ENCODE measurements around the gene LEKR1.

The LEKR1 gene

DNA sequence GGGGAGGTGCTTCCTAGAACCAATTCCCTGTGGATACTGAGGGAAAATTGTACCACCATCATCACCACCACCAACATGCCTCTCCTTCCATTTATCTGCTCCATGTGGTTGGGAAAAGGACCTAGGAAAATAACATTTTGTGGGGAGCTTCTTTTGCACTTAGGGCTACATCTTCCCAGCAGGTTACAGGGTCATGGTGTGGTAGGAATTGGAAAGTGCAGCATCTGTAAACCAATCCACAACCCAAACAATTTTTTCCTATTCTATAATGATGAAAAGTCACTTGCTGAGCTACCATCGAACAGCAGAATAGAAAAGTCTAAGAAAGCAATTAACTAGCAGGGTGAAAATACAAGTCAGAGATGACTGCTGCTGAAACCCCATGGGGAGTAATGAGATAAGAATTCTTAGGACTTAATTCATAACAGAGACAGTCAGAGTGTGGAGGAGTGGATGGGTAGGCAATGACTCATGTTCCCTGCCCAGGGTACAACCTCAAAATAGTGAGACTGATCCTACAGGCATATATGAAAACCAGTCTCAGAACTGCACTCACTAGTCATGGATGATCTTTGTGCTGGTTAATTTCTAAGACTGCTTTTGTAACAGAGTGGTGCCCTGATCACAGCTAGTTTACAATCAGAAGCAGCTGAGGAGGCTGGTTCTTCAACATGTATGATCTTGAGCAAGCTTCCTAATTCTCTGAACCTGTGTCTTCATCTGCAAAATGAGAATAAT lies 38.1 kb upstream of the LEKR1 start:
- DNase-seq (ENCODE audit: extremely low read depth, low read depth) = peak; percentile 87
- TF ChIP-seq, protein P1, sequence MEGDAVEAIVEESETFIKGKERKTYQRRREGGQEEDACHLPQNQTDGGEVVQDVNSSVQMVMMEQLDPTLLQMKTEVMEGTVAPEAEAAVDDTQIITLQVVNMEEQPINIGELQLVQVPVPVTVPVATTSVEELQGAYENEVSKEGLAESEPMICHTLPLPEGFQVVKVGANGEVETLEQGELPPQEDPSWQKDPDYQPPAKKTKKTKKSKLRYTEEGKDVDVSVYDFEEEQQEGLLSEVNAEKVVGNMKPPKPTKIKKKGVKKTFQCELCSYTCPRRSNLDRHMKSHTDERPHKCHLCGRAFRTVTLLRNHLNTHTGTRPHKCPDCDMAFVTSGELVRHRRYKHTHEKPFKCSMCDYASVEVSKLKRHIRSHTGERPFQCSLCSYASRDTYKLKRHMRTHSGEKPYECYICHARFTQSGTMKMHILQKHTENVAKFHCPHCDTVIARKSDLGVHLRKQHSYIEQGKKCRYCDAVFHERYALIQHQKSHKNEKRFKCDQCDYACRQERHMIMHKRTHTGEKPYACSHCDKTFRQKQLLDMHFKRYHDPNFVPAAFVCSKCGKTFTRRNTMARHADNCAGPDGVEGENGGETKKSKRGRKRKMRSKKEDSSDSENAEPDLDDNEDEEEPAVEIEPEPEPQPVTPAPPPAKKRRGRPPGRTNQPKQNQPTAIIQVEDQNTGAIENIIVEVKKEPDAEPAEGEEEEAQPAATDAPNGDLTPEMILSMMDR (IDR thresholded peaks at IDR 0.05; ENCODE audit: low read depth, low read length, missing control alignments) = no peak

DNA sequence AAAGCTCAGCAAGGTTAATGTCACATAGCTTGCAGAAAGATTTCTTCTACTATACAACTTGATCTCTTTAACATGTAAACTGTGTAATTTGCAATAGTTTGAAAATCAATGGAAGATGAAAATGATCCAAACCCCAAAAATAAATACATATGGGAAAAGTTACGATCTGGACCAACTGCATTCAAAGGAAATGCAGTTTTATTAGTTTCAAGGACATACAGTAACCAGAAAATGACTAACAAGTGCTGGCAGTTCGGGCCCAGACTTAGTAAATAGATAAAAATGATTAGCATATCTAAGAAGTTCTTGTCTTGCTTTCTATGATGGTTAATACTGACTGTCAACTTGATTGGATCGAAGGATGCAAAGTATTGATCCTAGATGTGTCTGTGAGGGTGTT lies 37.3 kb upstream of the LEKR1 start:
- H3K4me3 ChIP-seq (replicated peaks; ENCODE audit: low read depth, low read length) = no peak overlapping the region
- TF ChIP-seq, protein P1 (IDR thresholded peaks at IDR 0.05; ENCODE audit: low read depth, low read length, missing control alignments) = no peak
- no peak for DNase-seq (ENCODE audit: extremely low read depth, low read depth)

More for the DNA sequence above, 38.1 kb upstream of the LEKR1 start:
- H3K4me3 ChIP-seq (replicated peaks; ENCODE audit: low read depth, low read length) = no peak overlapping the region

DNA sequence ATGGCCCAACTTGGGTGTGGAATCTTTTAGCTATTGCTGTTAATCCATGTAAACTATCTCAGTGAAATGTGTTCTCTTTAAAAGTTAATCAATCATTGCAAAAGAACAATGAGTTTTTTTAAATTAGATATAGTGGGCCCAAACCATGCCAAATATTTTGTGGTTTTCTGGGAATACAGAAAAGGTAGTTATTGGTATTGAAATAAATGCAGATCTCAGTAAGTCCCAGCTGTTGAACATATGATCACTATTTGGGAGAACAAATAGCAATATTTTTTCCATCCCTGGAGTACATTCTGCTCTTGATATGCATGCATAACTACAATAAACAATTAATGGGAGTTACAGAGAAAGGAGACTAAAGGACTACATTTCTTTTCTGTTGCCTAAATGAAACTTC lies 36.0 kb upstream of the LEKR1 start:
- TF ChIP-seq, protein P1 (IDR thresholded peaks at IDR 0.05; ENCODE audit: low read depth, low read length, missing control alignments) = no peak
- H3K4me3 ChIP-seq (replicated peaks; ENCODE audit: low read depth, low read length) = no peak overlapping the region
- no peak for DNase-seq (ENCODE audit: extremely low read depth, low read depth)

DNA sequence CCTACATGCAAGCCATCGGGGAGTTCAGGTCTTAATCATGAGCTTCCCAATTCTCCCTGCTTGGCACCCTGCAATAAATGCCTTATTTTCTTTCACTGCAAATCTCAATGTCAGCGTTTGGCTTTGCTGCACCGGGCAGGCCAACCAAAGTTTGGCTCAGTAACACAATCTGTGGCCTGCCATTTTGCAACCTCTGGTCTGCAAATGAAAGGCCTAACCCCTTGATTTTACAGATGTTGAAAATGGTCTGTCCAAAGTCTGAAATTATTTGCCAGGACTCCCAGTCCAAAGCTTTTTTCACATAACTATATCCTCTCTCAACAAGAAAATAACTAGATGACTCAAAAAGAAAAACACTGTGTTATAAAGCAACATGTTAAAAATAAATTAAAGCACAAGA lies 34.0 kb upstream of the LEKR1 start:
- TF ChIP-seq, protein P1 (IDR thresholded peaks at IDR 0.05; ENCODE audit: low read depth, low read length, missing control alignments) = no peak
- H3K4me3 ChIP-seq (replicated peaks; ENCODE audit: low read depth, low read length) = no peak overlapping the region
- DNase-seq (ENCODE audit: extremely low read depth, low read depth) = no peak

DNA sequence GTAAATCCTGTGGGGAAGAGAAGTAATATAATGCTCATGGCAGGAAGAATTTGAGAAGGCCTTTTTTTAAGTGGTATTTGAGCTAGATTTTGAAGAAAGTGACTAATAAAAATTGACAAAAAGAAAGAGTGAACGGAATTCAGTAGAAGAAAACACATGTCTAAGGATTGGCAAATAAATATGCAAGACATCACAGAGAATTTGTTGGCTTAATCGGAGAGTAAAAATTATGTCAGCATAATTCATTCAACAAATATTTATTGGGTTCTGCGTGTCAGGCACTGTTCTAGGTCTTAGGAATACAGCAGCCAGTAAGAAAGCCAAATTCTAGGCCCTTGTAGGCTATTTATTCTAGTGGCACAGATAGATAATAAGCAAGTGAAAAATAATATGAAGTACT lies 33.6 kb upstream of the LEKR1 start:
- H3K4me3 ChIP-seq (replicated peaks; ENCODE audit: low read depth, low read length) = no peak overlapping the region
- DNase-seq (ENCODE audit: extremely low read depth, low read depth) = no peak
- TF ChIP-seq, protein P1 (IDR thresholded peaks at IDR 0.05; ENCODE audit: low read depth, low read length, missing control alignments) = no peak

DNA sequence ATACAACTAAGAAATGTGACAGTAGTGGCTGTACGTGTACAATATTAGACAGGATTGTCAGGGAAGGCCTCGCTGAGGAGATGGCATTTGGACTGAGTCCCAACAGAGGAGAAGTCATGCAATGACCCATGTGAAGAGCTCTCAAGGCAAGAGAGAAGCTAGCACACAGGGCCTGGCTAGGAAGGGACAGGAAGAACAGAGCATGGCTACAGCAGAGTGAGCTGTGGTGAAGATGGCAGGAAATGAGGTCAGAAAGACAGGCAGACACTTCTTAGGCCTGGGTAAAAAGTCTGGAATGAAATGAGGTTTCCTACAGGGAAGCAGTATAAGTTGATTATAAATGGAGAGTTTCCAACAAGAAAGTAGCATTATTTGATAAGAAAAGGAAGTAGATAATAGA lies 33.2 kb upstream of the LEKR1 start:
- no peak for DNase-seq (ENCODE audit: extremely low read depth, low read depth)

More for the DNA sequence above, 33.2 kb upstream of the LEKR1 start:
- TF ChIP-seq, protein P1 (IDR thresholded peaks at IDR 0.05; ENCODE audit: low read depth, low read length, missing control alignments) = no peak
- H3K4me3 ChIP-seq (replicated peaks; ENCODE audit: low read depth, low read length) = no peak overlapping the region

Data from HFF-Myc (cell line).